Right lung (tissue), 5 donors: ENCODE data around the gene BTBD6. TPM values are rescaled to one million over a fixed set of nuclear protein-coding genes. Genes with fewer than 3 reads are reported as not detected.

Experiments used
- DNase-seq, 2 donors: peaks; one replicate each; pipeline ENCODE4 v3.0.0-alpha.2; 2013
- polyA plus RNA-seq, 5 donors: library from polyadenylated mRNA; unstranded; fragments of 120-200 nt; gene quantifications; one replicate each; pipeline versions ENCODE4 v1.2.1 to v1.2.3, GENCODE V29; 2013; ENCODE audit warnings: inconsistent platforms in 1 of 5, low replicate concordance in 1 of 5; ENCODE audit not compliant: insufficient read length in 5 of 5, insufficient read depth in 1 of 5

The BTBD6 gene
- polyA plus RNA-seq, 5 donors, result 29.8 to 47.8 (median 37.3) TPM

GRCh38 chr14:105209646-105210045 is 38.7 kb upstream of the BTBD6 start:
- no peak for DNase-seq

- no peak for DNase-seq
Measured at GRCh38 chr14:105210266-105211025, 37.9 kb upstream of the BTBD6 start.

GRCh38 chr14:105211086-105211757 is 37.1 kb upstream of the BTBD6 start:
- no peak for DNase-seq

- DNase-seq, result no peak
Measured at GRCh38 chr14:105211758-105212089, 36.6 kb upstream of the BTBD6 start.

DNA sequence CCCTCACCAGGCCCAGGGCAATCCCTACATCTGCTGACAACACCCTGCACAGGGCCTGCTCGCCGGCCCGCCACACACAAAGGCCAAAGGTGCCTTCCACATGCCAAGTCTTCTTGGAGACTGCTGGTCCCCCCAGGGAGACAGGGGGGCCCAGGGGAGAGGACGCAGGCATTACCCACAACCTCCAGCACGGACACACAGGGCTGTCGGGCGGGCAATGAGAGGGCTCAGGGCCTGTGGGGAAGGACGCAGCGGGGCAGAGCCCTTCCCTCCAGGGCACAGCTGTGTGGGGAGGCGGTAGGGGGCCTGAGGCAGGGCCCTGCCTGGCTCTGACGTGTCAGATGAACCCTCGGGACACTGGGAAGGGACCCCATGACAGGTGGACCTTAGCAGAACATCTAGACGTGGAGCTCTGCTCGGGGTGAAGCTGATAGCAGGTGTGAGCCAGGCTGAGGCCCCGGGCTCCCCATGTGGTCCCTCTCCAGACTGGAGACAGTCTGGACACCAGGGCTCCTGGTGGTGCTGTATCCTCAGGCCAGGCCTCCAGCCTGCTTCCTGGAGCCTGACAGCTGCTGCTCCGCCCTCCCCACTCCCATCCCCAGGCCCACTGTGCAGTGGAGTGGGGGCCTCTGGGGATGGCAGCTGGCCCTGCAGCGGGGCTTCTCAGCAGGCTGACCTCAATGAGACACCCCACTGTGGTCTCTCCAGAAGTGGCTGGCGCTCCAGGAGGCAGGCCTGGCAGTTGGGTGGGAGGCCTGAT is 35.6 kb upstream of the BTBD6 start:
- no peak for DNase-seq

- DNase-seq, result no peak
Measured at GRCh38 chr14:105213361-105213760, 35.0 kb upstream of the BTBD6 start.

DNA sequence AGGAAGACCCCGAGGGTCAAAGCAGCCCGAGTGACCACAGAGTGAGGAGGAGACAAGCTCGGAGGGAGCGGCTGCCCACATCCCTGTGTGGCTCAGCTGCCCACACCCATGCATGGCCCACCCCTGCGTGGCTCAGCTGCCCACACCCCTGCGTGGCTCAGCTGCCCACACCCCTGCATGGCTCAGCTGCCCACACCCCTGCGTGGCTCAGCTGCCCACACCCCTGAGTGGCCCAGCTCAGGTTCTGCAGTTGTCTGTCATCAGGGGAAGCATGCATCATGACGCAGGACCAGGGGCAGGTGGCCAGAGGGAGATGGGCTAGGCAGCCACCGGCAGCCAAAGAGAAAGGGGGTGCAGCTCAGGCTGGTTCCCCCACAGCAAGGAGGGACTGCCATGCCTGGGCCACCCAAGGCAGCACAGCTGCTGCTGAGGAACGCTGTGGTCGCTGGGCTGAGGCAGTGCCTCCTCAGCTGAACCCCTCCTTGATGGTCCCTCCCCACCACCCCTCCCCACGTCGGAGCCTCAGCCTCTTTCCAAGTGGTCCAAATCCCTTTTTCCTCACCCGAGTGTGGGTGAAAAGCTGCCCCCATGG is 33.9 kb upstream of the BTBD6 start:
- DNase-seq, result no peak

DNA sequence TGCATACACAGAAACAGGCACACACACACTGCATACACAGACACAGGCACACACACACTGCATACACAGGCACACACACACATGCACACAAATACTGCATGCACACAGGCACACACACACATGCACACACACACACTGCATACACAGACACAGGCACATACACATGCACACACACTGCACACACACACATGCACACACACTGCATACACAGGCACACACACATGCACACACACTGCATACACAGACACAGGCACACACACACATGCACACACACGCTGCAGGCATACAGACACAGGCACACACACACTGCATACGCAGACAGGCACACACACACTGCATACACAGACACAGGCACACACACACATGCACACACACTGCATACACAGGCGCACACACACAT is 32.7 kb upstream of the BTBD6 start:
- DNase-seq, result no peak

DNA sequence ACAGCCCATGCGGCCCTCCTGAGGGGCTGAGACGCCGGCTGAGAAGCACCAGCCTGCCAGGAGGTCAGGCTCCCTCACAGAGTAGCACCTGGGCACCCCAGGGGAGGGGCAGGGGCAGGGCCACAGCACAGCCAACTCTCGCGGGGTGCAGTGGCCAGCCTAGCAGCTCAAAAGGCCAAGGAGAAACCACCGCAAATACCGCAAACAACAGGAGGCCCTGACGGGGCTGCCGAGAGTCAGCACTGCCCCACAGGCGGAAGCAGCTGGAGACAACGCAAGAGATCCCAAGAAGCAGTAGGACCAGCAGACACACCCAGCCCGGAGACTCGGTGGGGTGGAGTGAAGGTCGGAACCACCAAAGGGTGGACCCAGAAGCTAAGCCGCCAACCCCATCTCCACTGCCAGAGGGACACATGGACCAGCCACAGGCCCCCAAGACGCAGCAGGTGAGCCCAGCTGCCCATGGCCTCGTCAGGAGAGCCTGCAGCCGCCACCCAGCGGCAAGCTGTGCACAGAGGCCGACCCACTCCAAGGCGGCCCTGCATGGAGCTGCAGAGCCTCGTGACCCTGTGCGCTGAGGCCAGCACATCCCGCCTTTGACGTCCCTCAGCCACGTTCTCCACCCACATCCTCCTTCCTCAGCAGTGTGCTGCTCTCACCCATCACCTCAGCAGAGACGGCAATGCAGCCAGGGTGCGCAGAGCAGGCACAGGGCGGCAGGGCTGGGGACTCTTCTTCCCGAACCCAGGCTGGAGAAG is 31.7 kb upstream of the BTBD6 start:
- no peak for DNase-seq

DNA sequence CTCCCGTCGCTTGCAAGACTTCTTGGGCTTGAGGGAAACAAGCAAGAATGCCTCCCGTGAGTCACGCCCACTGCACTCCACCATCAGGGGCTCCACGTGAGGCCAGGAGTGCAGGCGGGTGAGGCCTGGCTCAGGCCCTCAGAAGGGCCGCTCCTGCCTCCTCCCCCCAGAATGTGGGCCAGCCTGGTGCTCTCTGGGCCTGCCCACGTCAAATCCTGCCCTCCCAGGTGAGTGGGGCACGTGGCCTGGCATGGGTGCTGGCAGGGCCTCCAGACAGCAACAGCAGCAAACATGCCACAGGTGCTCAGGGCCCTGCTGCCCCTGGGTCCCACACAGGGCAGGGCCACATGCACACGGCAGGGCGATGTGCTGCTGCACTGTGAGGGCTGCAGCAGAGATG is 30.6 kb upstream of the BTBD6 start:
- no peak for DNase-seq

GRCh38 chr14:105218611-105219010 is 29.7 kb upstream of the BTBD6 start:
- no peak for DNase-seq

- no peak for DNase-seq
Measured at GRCh38 chr14:105219043-105219612, 29.2 kb upstream of the BTBD6 start.

GRCh38 chr14:105219753-105220152 is 28.6 kb upstream of the BTBD6 start:
- DNase-seq, result no peak

DNA sequence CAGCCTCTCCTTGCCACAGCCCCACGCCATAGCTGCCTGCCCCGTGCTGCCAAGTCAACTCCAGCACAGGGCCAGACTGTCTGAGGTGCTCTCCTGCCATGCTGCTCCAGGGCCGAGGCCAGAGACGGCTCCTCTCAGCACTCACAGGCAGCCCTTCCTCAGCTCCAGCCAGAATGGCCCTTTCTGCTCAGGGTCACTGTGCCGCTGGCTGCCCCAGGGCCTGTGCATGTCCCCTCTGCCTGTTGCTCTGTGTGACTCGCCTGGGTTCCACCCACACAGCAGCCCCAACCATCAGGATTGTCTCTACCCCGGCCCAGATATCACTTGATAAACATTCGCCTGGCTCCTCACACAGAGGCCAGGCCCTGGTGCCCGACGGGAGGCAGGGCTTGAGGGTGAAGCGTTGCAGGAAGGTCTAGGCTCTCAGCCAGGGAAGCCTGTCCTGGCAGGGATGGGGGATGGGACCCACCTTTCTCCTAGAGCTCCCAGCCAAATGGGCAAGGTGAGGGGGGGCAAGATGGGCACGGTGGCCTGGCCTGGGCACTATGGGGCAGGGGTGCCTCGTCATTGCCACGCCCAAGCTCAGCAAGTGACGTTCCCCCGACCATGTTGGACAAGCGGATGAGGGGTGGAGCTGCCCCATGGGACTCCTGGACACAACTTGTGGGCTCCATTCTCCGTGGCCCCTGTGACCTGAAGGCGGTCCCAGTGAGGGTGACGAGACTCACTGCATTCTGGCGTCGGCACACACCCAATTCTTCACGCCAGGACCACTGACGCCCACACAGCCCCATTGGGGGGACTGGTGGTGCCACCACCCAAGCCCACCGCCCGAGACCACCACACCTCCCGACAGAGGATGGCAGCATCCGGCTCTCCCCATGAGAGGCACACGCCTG is 27.4 kb upstream of the BTBD6 start:
- DNase-seq, result no peak

DNA sequence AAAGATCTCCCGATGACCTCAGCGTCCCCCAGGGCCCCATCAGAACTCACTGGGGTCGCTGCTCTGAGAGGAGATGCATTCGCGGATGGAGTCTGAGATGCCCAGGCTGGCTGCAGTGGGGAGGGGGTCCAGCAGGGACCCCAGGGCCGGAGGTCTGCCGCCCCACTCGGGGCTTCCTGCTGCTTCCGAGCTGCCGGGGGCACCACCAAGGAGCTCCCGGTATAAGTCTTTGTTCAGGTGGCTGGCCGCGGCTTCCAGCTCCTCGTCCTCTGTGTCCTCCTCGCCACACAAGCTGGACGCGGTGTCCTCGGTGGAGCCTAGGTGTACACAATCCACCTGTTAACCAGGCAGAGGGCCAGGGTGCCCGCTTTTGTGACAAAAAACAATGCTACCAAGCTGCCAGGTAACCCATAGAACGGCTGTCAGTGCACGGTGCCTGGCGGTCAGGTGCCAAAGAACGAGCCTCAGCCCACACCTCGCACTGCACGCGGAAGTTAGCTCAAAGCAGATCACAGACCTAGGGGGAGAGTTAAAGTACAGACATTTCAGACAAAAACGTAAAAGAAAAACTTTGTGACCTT is 26.6 kb upstream of the BTBD6 start:
- no peak for DNase-seq

- DNase-seq, result no peak
Measured at GRCh38 chr14:105223260-105223659, 25.1 kb upstream of the BTBD6 start.

DNA sequence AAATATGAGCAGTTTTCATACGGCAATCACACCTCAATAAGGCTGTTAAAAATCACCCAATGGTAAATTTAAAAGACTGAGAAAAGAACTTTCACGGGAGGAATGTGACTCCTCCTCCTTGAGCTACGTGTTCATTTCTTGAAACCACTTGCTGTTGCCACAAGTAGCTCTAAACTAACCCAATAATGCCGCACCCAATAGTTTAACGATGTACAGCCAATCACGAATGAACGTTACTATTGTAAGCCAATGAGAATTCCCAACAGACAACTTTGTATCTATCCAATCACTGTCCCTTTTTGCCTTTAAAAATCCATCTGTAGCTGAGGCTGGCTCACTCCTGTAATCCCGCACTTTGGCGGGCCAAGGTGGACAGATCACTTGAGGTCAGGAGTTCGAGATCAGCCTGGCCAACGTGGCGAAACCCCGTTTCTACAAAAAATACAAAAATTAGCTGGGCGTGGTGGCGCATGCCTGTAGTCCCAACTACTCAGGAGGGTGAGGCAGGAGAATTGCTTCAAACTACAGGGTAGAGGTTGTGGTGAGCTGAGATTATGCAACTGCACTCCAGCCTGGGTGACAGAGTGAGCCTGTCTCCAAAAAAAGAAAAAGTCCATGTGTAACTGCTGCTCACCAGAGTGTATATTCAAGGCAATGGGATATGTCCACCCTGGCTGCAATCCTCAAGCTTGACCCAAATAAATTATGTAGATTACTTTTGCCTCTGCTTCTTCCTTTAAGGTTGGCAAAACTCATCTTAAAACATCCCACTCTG is 24.4 kb upstream of the BTBD6 start:
- no peak for DNase-seq

DNA sequence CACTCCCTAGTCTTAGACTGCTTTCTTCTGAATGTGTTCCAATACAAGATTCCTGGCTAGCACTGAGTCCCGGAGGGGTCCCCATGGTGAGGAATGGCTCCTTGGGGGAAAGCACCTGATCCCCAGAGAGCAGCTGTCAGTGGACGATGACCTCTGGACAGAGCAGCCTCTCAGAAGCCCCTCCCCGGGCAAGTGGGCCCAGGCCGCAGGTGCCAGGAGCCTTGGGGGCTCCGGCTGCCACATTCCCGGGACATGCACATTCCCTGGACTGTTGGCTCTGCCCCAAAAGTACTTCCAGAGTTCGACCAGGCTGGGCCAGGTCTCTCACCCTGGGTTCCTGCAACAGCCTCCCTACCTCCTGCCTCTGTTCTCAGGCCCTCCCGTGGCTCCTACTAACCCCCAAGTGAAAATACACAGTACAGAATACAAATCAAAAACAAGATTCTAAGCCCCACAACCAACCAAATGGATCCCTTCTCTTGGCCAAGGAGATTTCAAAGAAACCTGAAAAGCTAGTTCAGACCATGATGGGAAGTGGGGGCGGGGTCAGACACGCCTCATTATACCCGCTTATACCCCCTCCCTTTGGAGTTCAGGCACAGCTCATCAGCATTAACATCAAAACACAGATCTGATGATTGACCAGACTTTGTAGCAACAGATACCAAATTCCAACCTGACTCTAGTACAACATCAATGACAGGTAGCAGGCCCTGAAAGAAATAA is 23.3 kb upstream of the BTBD6 start:
- DNase-seq, result no peak
